HTR-8/SVneo (cell line): ENCODE measurements around the gene CYTH1.

Experiments
- DNase-seq: peaks from one replicate; pipeline ENCODE4 v3.0.0; 2011; ENCODE audit warnings: low spot score, mixed read lengths; ENCODE audit not compliant: insufficient read length
- FAIRE-seq: peaks from 2 replicates; lab custom pipeline; 2011; peaks lifted over from hg19 to GRCh38; lab: Jason Lieb, UNC

CYTH1 gene

GRCh38 chr17:78806451-78806850 is 24.4 kb upstream of the CYTH1 start:
- FAIRE-seq = no peak
- no peak for DNase-seq

- FAIRE-seq (peak; percentile 9), DNase-seq (no peak)
Observed at GRCh38 chr17:78805301-78805700, 23.2 kb upstream of the CYTH1 start.

GRCh38 chr17:78804777-78805176 is 22.7 kb upstream of the CYTH1 start:
- no peak for FAIRE-seq
- DNase-seq = no peak

- FAIRE-seq (no peak), DNase-seq (no peak)
Observed at GRCh38 chr17:78803186-78803845, 21.2 kb upstream of the CYTH1 start.

GRCh38 chr17:78802459-78802858 is 20.4 kb upstream of the CYTH1 start:
- DNase-seq (no peak), FAIRE-seq (no peak)

- FAIRE-seq = no peak
- DNase-seq = no peak
Observed at GRCh38 chr17:78802008-78802407, 19.9 kb upstream of the CYTH1 start.

GRCh38 chr17:78800132-78800931 is 18.3 kb upstream of the CYTH1 start:
- DNase-seq (no peak), FAIRE-seq (no peak)

GRCh38 chr17:78798695-78799559 is 16.9 kb upstream of the CYTH1 start:
- FAIRE-seq (peak; percentile 72), DNase-seq (no peak)

- FAIRE-seq (peak; percentile 76), DNase-seq (no peak)
Observed at GRCh38 chr17:78797691-78798585, 15.9 kb upstream of the CYTH1 start.

- DNase-seq = no peak
- no peak for FAIRE-seq
Observed at GRCh38 chr17:78797213-78797612, 15.1 kb upstream of the CYTH1 start.

GRCh38 chr17:78796517-78796900 is 14.4 kb upstream of the CYTH1 start:
- FAIRE-seq (no peak), DNase-seq (no peak)

GRCh38 chr17:78795861-78796516 is 13.9 kb upstream of the CYTH1 start:
- no peak for FAIRE-seq
- no peak for DNase-seq

GRCh38 chr17:78794864-78795640 is 13.0 kb upstream of the CYTH1 start:
- no peak for FAIRE-seq
- DNase-seq = no peak

GRCh38 chr17:78794399-78794798 is 12.3 kb upstream of the CYTH1 start:
- FAIRE-seq (no peak), DNase-seq (no peak)

- DNase-seq = no peak
- FAIRE-seq = no peak
Observed at GRCh38 chr17:78793968-78794367, 11.9 kb upstream of the CYTH1 start.

GRCh38 chr17:78793415-78793814 is 11.3 kb upstream of the CYTH1 start:
- FAIRE-seq = peak; percentile 9

GRCh38 chr17:78791840-78792709 is 10.0 kb upstream of the CYTH1 start:
- no peak for FAIRE-seq
- DNase-seq = no peak

More at GRCh38 chr17:78793415-78793814, 11.3 kb upstream of the CYTH1 start:
- no peak for DNase-seq

- FAIRE-seq (no peak), DNase-seq (no peak)
Observed at GRCh38 chr17:78790552-78790951, 8.5 kb upstream of the CYTH1 start.
